Thyroid gland (tissue), 4 donors: ENCODE results near the gene NCKAP5. TPM values are rescaled to one million over a fixed set of nuclear protein-coding genes. Genes with fewer than 3 reads are reported as not detected.

Experiments
- DNase-seq, 2 donors: peaks; one replicate each; pipeline ENCODE4 v3.0.0-alpha.2; 2019
- H3K27ac ChIP-seq, 3 donors: fragments of 200-600 bp; sonication (generic); 1 replicate in 2 of 3; 2 replicates in 1 of 3; pipeline ENCODE4 v1.5.1; 2016 to 2019; ENCODE audit warnings: mild to moderate bottlenecking in 1 of 3, moderate library complexity in 1 of 3
- H3K27me3 ChIP-seq: fragments of 200-600 bp; sonication (generic); one replicate; pipeline ENCODE4 v1.5.1; 2019
- H3K36me3 ChIP-seq, 2 donors: fragments of 200-600 bp; sonication (generic); one replicate each; pipeline ENCODE4 v1.5.1; 2016 to 2019
- H3K4me1 ChIP-seq, 2 donors: fragments of 200-600 bp; sonication (generic); one replicate each; pipeline ENCODE4 v1.5.1; 2017 to 2019
- H3K4me3 ChIP-seq, 3 donors: fragments of 200-600 bp; sonication (generic); replicated peaks in 1 of 3; 1 replicate in 2 of 3; 2 replicates in 1 of 3; pipeline ENCODE4 v1.5.1; 2016; ENCODE audit warnings: mild to moderate bottlenecking in 1 of 3
- H3K9me3 ChIP-seq: fragments of 200-600 bp; sonication (generic); one replicate; pipeline ENCODE4 v1.5.1; 2017
- CTCF ChIP-seq, 6 experiments: fragments of 200-600 bp in 3 of 6; fragments of 450-650 bp in 3 of 6; sonication (generic) in 3 of 6; IDR thresholded peaks; one replicate each; pipeline ENCODE4 v1.5.1; 2016 to 2019; ENCODE audit warnings: antibody characterized with exemption in 6 of 6, mild to moderate bottlenecking in 2 of 6, inconsistent platforms in 1 of 6, moderate library complexity in 1 of 6
- POLR2A ChIP-seq, 2 donors: fragments of 450-650 bp; IDR thresholded peaks; one replicate each; pipeline ENCODE4 v1.6.1; 2017; ENCODE audit warnings: antibody characterized with exemption in 2 of 2, mild to moderate bottlenecking in 2 of 2, moderate library complexity in 1 of 2
- WGBS, 2 donors: methylation state at CpG; one replicate each; pipeline ENCODE4 v1.1.5; 2017; 5-methylcytosine and 5-hydroxymethylcytosine counted together
- intact Hi-C: fragments of 100-400 bp; cut with DNase I; formaldehyde crosslinking; loops from one replicate; pipeline ENCODE4 v1.15.1; 2023
- total RNA-seq, 4 donors: library from RNA; depleted of rRNA; stranded (reverse); fragments of >200 nt; gene quantifications; one replicate each; pipeline ENCODE4 v1.2.3, GENCODE V29; 2016

The NCKAP5 gene
- total RNA-seq, 4 donors from 2014 or later, result 0.45 to 1.2 (median 0.76) TPM

GRCh38 chr2:133576714-133577113 lies 8.5 kb upstream of the NCKAP5 start:
- peaks cover 0 to 3% of the 10 kb centered on the region in 2 donors for H3K4me1 ChIP-seq
- H3K36me3 ChIP-seq, result no peaks in the 10 kb centered on the region
- no peaks in the 10 kb centered on the region for H3K9me3 ChIP-seq
- H3K4me3 ChIP-seq, result no peak overlapping the region
- WGBS, 2 donors, result 72 to 91% methylated on average over 1 of the region's 1 CpG
- TF ChIP-seq POLR2A (IDR thresholded peaks at IDR 0.05) (no peak), CTCF (IDR thresholded peaks at IDR 0.05) (no peak)
- no peaks in the 10 kb centered on the region for H3K27me3 ChIP-seq
- intact Hi-C loops, result no loop called here
- no peak overlapping the region for H3K27ac ChIP-seq
- DNase-seq, result no peak

GRCh38 chr2:133574620-133575019 lies 6.4 kb upstream of the NCKAP5 start:
- peak overlapping the region in 1 of 3 donors; percentile 15 for H3K27ac ChIP-seq
- peaks cover 0 to 3% of the 10 kb centered on the region in 2 donors for H3K4me1 ChIP-seq
- no peaks in the 10 kb centered on the region for H3K27me3 ChIP-seq
- H3K4me3 ChIP-seq, result no peak overlapping the region
- WGBS, 2 donors, result 100% methylated on average over 1 of the region's 1 CpG; no CpG with 5 or more reads in 1 of the 2 donors
- intact Hi-C loops, result no loop called here
- no peaks in the 10 kb centered on the region for H3K9me3 ChIP-seq
- TF ChIP-seq POLR2A (IDR thresholded peaks at IDR 0.05), result no peak
- TF ChIP-seq CTCF (IDR thresholded peaks at IDR 0.05), result no peak
- H3K36me3 ChIP-seq, result no peaks in the 10 kb centered on the region
- peak; percentile 28 to 46 for DNase-seq

GRCh38 chr2:133574186-133574585 lies 5.9 kb upstream of the NCKAP5 start:
- no peak for DNase-seq
- H3K36me3 ChIP-seq, result no peaks in the 10 kb centered on the region
- TF ChIP-seq POLR2A (IDR thresholded peaks at IDR 0.05) (no peak), CTCF (IDR thresholded peaks at IDR 0.05) (no peak)
- intact Hi-C loops, result no loop called here
- H3K9me3 ChIP-seq, result no peaks in the 10 kb centered on the region
- no peak overlapping the region for H3K4me3 ChIP-seq
- H3K27ac ChIP-seq, result peak overlapping the region in 1 of 3 donors; percentile 15
- H3K27me3 ChIP-seq, result no peaks in the 10 kb centered on the region
- WGBS, 2 donors, result 66 to 70% methylated on average over 5 of the region's 5 CpGs
- H3K4me1 ChIP-seq, result peaks cover 0 to 3% of the 10 kb centered on the region in 2 donors

- TF ChIP-seq POLR2A (IDR thresholded peaks at IDR 0.05) (no peak), CTCF (IDR thresholded peaks at IDR 0.05) (no peak)
- intact Hi-C loops, result no loop called here
- Histone ChIP-seq H3K27ac (no peak overlapping the region), H3K4me3 (no peak overlapping the region), H3K36me3 (no peaks in the 10 kb centered on the region), H3K4me1 (peaks cover 0 to 3% of the 10 kb centered on the region in 2 donors), H3K9me3 (no peaks in the 10 kb centered on the region), H3K27me3 (no peaks in the 10 kb centered on the region)
- no peak for DNase-seq
- WGBS, 2 donors, result 90 to 94% methylated on average over 6 of the region's 6 CpGs
Measured at GRCh38 chr2:133573491-133574162, 5.4 kb upstream of the NCKAP5 start.

GRCh38 chr2:133571249-133571648 lies 3.0 kb upstream of the NCKAP5 start:
- no peak overlapping the region for H3K27ac ChIP-seq
- H3K36me3 ChIP-seq, result no peaks in the 10 kb centered on the region
- no peaks in the 10 kb centered on the region for H3K27me3 ChIP-seq
- H3K9me3 ChIP-seq, result no peaks in the 10 kb centered on the region
- H3K4me3 ChIP-seq, result no peak overlapping the region
- TF ChIP-seq CTCF (IDR thresholded peaks at IDR 0.05) (no peak), POLR2A (IDR thresholded peaks at IDR 0.05) (no peak)
- intact Hi-C loops, result no loop called here
- WGBS, 2 donors, result 94 to 95% methylated on average over 6 of the region's 6 CpGs
- peaks cover 0 to 3% of the 10 kb centered on the region in 2 donors for H3K4me1 ChIP-seq
- no peak for DNase-seq
